NCI-H146 treated with DMSO at 0.1 percent for 48 hours (cell line): ENCODE measurements around the gene MAGI1.
"Not testable (repeated sequence)": the region's sequence is repeated elsewhere in the genome, so short reads cannot be mapped to it uniquely, and the experiment has no call there.

ENCODE experiments used
- DNase-seq: peaks from one replicate; lab custom pipeline; 2025; ENCODE audit not compliant: unreplicated experiment; lab: John Stamatoyannopoulos, UW

MAGI1 gene

GRCh38 chr3:65729555-65729954 is 309.2 kb downstream of the MAGI1 start:
- DNase-seq: no peak

DNA sequence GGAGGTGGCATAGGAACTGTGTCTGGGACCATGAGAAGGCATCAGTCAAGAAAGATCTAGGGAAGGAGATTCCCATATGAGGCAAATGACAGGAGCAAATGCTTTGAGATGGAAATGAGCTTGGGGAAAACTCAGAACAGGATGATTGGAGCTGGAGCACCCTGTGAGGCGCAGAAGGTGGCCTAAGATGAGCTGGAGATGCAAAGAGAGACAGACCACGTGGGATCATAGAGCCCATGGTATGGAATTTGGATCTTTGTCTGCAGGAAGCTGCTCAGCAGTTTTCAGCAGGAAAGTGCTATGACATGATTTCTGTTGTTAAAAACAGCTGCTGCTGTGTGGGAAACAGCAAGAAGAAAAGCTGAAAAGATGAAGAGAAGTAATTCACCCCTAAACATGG is 310.6 kb downstream of the MAGI1 start:
- DNase-seq: no peak

DNA sequence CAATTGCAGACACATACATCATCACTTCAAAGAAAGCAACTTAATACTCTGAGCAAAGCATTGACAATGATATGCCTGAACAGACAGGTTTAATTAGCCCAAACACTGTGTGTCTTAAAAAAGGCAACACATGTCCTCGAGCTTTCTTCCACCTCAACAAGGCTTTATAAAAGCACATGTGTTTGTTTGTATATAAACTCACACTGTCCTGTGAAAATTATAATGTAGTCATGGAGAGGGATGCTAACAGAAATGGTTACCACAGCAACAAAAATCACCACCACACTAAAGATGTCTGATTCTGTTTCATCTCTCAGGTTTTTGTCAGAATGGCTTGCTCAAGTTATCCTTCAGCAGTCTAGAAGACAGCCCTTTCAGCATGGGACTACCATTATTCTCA is 314.7 kb downstream of the MAGI1 start:
- DNase-seq: no peak

GRCh38 chr3:65723011-65723410 is 315.7 kb downstream of the MAGI1 start:
- DNase-seq: no peak

GRCh38 chr3:65720989-65721737 is 317.6 kb downstream of the MAGI1 start:
- DNase-seq: no peak

DNA sequence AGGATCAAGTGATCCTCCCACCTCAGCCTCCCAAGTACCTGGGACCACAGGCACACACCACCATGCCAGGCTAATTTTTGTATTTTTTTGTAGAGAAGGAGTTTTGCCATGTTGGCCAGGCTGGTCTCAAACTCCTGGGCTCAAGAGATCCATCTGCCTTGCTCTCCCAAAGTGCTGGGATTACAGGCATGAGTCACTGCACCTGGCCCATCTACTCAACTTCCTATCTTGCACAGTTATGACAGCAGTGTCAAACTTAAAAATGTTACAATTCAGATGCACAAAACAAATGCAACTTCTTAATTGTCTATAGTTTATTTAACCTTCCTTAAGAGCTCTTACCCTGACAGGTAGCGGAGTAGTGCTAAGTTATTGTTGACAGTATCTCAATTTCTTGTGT is 319.1 kb downstream of the MAGI1 start:
- not testable (repeated sequence) for DNase-seq

- DNase-seq: no peak
These were observed 320.9 kb downstream of the MAGI1 start for GRCh38 chr3:65717676-65718346.

GRCh38 chr3:65716071-65716751 is 322.5 kb downstream of the MAGI1 start:
- DNase-seq: no peak

DNA sequence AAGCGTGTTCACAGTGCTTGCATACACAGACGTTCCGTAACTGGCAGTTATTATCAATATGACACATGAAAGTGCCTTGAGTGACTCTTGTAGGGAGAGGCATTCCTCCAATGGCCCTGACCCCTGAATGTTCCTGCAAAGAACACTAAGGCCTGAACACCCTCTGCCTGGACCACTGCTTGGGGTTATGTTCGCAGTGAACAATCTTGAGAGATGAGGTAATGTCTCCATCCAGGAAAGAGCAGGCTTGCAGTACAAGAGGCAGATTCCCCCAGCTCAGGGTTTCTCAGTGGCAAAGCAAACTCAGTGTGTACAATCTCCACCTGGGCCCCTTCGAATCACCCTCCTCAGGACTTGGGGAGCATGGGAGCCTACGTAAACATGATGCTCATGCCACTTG is 324.6 kb downstream of the MAGI1 start:
- no peak for DNase-seq

- DNase-seq: no peak
These were observed 325.7 kb downstream of the MAGI1 start for GRCh38 chr3:65713016-65713415.

DNA sequence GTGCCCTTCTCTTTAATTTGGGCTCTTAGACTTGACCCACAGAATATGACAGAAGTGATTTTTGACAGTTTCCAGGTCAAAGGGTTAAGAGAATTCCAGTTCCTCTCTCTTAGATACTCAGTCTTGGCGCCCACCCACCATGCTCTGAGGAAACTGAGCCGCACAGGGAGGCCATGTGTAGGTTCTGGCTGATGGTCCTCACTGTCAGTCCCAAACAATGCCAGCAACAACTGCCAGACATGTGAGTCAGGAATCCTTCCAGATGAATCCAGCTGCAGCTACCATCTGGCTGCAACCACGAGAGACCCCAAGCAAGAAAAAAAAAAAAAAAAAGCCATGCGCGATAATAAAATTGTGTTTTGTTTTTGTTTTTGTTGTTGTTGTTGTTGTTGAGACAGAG is 326.6 kb downstream of the MAGI1 start:
- no peak for DNase-seq

DNA sequence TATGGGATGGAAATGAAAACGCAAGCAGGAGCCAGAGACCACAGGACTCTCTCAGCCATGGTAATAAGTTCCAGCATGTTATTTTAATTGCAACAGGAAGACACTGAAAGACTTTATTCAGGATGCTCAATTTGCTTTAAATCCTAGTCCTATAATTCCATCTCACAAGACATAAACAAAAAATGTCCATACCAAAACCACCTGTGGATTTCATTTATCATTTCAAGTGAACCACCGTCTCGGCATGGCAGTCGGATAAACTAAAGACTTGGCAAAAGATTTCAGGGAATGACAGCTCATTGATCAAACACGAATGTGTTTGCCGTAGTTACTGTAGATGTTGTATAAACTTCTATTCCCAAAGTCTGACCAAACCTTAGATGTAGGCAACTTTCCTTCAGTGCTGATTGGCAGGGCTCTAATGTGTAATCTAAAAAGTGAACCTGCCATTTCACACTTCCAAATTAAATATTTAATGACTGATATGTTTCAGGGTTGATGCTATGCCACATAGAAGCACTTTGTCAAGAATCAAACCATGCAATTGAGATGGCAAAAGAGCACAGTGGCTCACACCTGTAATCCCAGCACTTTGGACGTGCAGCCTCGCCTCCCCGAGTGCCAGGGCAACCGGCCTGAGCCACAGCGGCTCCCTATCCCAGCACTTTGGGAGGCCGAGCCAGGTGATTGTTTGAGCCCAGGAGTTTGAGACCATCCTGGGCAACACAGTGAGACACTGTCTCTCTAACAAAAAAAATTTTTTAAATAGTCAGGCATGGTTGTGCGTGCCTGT is 331.7 kb downstream of the MAGI1 start:
- DNase-seq: no peak

GRCh38 chr3:65706301-65706700 is 332.4 kb downstream of the MAGI1 start:
- no peak for DNase-seq

- DNase-seq: no peak
These were observed 334.9 kb downstream of the MAGI1 start for GRCh38 chr3:65703820-65704219.

- no peak for DNase-seq
These were observed 335.7 kb downstream of the MAGI1 start for GRCh38 chr3:65703026-65703425.

DNA sequence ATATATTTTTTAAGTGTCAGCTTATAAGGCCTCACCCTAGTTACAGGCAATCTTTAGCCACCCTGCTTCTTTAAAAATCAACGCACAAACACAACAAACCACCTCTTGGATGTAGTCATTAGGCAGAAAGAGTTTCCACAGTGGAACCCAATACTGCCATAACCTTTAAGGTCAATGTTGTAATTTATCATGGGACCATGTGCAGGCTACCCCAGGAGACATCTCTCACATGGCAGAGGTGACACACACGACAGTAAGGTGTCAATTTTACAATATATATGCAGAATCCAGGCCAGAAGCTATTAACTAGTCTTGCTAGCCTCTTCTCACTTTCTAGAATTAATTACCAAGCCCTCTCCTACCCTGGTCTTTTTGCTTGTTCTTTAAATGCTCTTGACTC is 336.5 kb downstream of the MAGI1 start:
- DNase-seq: no peak

DNA sequence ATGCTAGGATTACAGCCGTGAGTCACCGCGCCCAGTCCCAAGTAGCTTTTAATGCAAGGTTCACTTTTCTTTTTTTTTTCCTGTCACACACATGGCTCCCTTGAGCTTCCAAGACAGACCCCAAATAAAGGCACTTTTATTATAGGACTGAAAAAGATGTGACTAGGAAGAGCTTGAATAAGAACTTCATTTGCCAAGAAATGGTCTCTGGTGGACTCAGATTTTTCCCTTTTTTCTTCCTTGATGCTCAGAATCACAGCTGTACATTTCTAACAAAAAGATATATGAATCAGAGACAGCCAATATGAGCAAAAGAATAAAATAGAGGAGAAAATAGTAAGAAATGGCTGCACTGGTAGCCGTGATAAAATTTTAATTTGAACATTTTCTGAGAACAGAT is 337.2 kb downstream of the MAGI1 start:
- no peak for DNase-seq

- DNase-seq: no peak
These were observed 349.3 kb downstream of the MAGI1 start for GRCh38 chr3:65689436-65689835.

DNA sequence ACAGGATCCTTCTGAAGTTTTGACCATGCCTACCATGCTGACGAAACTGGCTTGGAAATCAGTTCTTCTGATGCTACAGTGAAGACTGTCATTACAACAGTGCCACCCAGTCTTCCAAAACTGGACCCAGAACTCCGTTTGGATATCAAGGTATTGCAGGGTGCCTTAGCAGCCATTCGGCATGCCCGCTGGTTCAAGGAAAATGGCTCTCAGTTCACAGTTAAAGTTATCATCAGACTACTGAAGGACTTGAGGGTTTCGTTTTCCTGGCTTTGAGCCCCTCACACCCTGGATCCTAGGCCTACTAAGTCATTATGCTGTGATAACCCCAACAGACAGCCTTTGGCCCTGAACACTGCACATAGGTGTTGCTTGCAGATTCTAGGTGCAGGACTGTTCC is 351.0 kb downstream of the MAGI1 start:
- DNase-seq: no peak

DNA sequence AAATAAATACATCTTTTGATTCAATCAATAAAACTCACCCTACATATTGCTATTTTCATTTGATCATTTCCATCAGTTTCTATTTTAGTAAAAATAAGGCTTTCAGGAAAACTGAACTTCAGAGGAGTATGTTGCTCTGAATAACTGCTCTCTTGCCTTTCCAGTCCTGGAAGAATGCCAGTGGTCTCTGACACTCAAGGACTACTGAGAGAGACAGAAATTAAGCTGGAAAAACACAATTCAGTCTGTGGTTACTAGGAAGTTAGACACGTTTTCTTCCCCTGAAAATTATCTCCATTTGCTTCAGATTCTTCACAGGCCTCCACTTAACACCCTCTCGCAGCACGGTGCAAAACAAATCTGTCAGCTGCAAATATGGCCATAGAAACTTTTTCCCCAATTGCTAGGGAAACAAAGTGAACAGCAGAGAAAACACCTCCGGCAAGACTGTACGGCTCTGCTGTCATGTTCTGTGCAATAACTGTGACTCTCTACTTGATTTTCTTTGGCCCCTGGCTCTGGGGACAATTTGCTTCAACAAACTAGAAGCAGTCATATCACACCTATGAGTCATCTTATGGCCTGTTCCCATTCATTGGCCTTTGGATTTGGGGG is 353.0 kb downstream of the MAGI1 start:
- DNase-seq: no peak

DNA sequence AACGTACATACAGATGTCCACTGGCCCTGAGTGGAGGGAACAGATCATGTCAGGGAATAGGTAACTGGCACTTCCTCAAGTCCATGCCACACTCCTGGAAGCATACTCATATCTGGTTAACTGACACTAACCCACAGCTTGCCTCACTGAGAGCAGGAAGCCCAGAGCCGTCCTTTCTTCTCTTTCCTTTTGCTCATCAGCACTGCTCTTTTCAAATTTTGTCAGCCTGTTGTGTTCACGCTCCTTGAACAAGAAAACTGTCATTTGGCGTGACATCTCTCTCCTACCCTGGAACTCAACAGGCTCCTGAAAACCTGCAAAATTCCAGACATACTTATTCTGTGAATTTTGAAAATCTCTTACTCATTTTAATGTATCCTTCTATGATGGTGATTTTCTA is 360.2 kb downstream of the MAGI1 start:
- no peak for DNase-seq
